Ascending aorta (tissue), 2 donors: Measurements from ENCODE around the gene ENAH. TPM values are rescaled to one million over a fixed set of nuclear protein-coding genes. Genes with fewer than 3 reads are reported as not detected.

Experiments used
- DNase-seq, 2 donors: peaks; one replicate each; pipeline ENCODE4 v3.0.0-alpha.2; 2019; ENCODE audit warnings: low spot score in 2 of 2
- H3K27ac ChIP-seq, 2 donors: fragments of 200-600 bp; sonication (generic); one replicate each; pipeline ENCODE4 v1.5.1; 2016 to 2017; ENCODE audit warnings: mild to moderate bottlenecking in 1 of 2
- H3K27me3 ChIP-seq: fragments of 200-600 bp; sonication (generic); one replicate; pipeline ENCODE4 v1.5.1; 2017
- H3K36me3 ChIP-seq, 2 donors: fragments of 200-600 bp; sonication (generic); one replicate each; pipeline ENCODE4 v1.5.1; 2016
- H3K4me1 ChIP-seq, 2 donors: fragments of 200-600 bp; sonication (generic); one replicate each; pipeline ENCODE4 v1.5.1; 2016 to 2017; ENCODE audit warnings: mild to moderate bottlenecking in 1 of 2
- H3K4me3 ChIP-seq, 2 donors: fragments of 200-600 bp; sonication (generic); one replicate each; pipeline ENCODE4 v1.5.1; 2016 to 2017; ENCODE audit warnings: mild to moderate bottlenecking in 1 of 2
- H3K9me3 ChIP-seq, 2 donors: fragments of 200-600 bp; sonication (generic); one replicate each; pipeline ENCODE4 v1.5.1; 2016
- intact Hi-C: fragments of 100-400 bp; cut with DNase I; formaldehyde crosslinking; loops from one replicate; pipeline ENCODE4 v1.15.1; 2023
- total RNA-seq: library from RNA; depleted of rRNA; stranded (reverse); fragments of >200 nt; gene quantifications from one replicate; pipeline ENCODE4 v1.1.0, GENCODE V29; 2016
- TF ChIP-seq, protein P1 (sequence below), 3 experiments: fragments of 200-600 bp in 2 of 3; fragments of 450-650 bp in 1 of 3; sonication (generic) in 2 of 3; IDR thresholded peaks; one replicate each; pipeline ENCODE4 v1.5.1; 2016 to 2019; ENCODE audit warnings: antibody characterized with exemption in 3 of 3, mild to moderate bottlenecking in 1 of 3, moderate library complexity in 1 of 3

ENAH gene
- total RNA-seq, 1 donor from 2014 or later, result 103 TPM

DNA sequence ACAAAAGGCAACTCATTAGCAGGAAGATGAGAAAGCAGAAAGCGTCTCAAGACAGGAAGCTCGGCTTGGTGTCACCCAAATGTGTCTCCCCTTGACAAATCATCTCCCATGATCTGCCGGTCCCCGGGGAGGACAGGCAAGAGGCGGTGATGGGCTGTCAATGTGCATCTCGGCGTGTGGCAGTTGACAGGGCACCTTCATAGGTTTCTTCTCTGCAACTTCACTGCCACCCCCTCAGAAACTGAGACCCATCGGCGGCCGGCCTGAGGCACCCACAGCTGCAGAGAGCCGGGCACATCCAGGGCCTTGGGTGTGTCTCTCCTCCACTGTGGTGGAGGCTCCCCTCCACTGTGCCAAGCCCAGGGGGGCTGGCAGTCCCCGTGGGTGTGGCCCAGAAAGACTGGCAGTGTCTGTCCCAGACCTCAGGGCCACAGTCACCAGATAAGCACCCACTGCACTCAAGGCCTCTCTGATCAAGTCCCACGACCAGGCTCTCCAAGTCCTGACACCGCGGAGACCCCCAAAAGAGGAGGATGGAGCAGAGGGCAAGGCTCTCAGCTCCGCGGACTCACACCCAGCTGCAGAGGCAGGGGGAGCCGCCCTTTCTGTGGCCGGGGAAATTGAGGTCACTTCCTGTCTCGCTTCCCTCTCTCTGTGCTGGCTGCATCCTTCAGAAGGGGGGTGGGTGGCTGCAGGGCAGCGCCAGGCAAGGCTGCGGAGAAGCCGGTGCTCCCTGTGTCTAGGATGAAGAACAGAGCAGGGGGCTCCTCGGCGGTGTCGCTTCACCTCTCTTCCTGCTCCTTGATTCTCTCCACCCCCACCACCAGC lies 185.5 kb downstream of the ENAH start:
- Histone ChIP-seq H3K27me3 (no peaks in the 10 kb centered on the region), H3K4me3 (peak overlapping the region; percentile 17 to 52), H3K9me3 (no peaks in the 10 kb centered on the region), H3K27ac (peak overlapping the region; percentile 30 to 56), H3K36me3 (no peaks in the 10 kb centered on the region), H3K4me1 (no peaks in the 10 kb centered on the region)
- DNase-seq, result no peak
- TF ChIP-seq, protein P1, sequence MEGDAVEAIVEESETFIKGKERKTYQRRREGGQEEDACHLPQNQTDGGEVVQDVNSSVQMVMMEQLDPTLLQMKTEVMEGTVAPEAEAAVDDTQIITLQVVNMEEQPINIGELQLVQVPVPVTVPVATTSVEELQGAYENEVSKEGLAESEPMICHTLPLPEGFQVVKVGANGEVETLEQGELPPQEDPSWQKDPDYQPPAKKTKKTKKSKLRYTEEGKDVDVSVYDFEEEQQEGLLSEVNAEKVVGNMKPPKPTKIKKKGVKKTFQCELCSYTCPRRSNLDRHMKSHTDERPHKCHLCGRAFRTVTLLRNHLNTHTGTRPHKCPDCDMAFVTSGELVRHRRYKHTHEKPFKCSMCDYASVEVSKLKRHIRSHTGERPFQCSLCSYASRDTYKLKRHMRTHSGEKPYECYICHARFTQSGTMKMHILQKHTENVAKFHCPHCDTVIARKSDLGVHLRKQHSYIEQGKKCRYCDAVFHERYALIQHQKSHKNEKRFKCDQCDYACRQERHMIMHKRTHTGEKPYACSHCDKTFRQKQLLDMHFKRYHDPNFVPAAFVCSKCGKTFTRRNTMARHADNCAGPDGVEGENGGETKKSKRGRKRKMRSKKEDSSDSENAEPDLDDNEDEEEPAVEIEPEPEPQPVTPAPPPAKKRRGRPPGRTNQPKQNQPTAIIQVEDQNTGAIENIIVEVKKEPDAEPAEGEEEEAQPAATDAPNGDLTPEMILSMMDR (IDR thresholded peaks at IDR 0.05), result no peak
- intact Hi-C loops, result no loop called here

- Histone ChIP-seq H3K9me3 (no peaks in the 10 kb centered on the region), H3K36me3 (no peaks in the 10 kb centered on the region), H3K27me3 (no peaks in the 10 kb centered on the region), H3K4me1 (no peaks in the 10 kb centered on the region), H3K27ac (no peak overlapping the region), H3K4me3 (no peak overlapping the region)
- intact Hi-C loops, result no loop called here
- TF ChIP-seq, protein P1 (IDR thresholded peaks at IDR 0.05), result no peak
- DNase-seq, result no peak
Observed at GRCh38 chr1:225466848-225467192, 186.1 kb downstream of the ENAH start.

DNA sequence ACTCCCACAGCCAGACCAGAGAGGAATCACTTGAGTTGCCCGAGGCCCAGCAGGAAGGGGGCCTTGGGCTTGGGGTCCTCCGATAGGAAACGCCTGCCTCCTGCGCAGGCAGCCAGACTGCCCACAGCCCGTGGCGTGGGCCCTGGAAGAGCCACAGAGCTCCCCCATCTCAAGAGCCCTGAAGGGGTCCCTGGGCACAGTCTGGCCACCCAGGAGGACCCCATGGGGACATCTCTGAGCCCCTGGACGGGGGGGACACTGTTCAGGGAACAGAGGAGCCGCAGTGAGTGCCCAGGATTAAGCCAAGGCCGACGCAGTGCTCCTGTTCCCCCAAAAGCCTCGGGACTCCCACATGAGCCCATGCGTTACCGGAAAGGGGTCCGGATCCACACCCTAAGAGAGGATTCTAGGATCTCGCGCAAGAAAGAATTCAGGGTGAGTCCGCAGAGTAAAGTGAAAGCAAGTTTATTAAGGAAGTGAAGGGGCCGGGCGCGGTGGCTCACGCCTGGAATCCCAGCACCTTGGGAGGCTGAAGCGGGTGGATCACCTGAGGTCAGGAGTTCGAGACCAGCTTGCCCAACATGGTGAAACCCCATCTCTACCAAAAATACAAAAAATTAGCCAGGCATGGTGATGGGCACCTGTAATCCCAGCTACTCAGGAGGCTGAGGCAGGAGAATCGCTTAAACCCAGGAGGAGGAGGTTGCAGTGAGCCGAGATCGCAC lies 187.0 kb downstream of the ENAH start:
- no peak for DNase-seq
- TF ChIP-seq, protein P1 (IDR thresholded peaks at IDR 0.05), result no peak
- Histone ChIP-seq H3K27me3 (no peaks in the 10 kb centered on the region), H3K4me1 (no peaks in the 10 kb centered on the region), H3K27ac (no peak overlapping the region), H3K4me3 (no peak overlapping the region), H3K36me3 (no peaks in the 10 kb centered on the region), H3K9me3 (no peaks in the 10 kb centered on the region)
- intact Hi-C loops, result no loop called here

GRCh38 chr1:225464851-225465792 lies 187.8 kb downstream of the ENAH start:
- H3K4me3 ChIP-seq, result no peak overlapping the region
- no peak for DNase-seq
- intact Hi-C loops, result no loop called here
- no peaks in the 10 kb centered on the region for H3K27me3 ChIP-seq
- no peaks in the 10 kb centered on the region for H3K9me3 ChIP-seq
- H3K4me1 ChIP-seq, result no peaks in the 10 kb centered on the region
- H3K36me3 ChIP-seq, result no peaks in the 10 kb centered on the region
- H3K27ac ChIP-seq, result no peak overlapping the region
- TF ChIP-seq, protein P1 (IDR thresholded peaks at IDR 0.05), result no peak

- intact Hi-C loops, result no loop called here
- Histone ChIP-seq H3K4me3 (no peak overlapping the region), H3K27me3 (no peaks in the 10 kb centered on the region), H3K36me3 (no peaks in the 10 kb centered on the region), H3K4me1 (no peaks in the 10 kb centered on the region), H3K9me3 (no peaks in the 10 kb centered on the region), H3K27ac (no peak overlapping the region)
- DNase-seq, result no peak
- TF ChIP-seq, protein P1 (IDR thresholded peaks at IDR 0.05), result no peak
Observed at GRCh38 chr1:225462714-225463574, 190.0 kb downstream of the ENAH start.
